ENCODE results near the gene TANGO2.

- no peak for TF ChIP-seq CTCF (IDR thresholded peaks at IDR 0.05)
- no peak for TF ChIP-seq POLR2A (IDR thresholded peaks at IDR 0.05)
Observed at GRCh38 chr22:20107951-20108756, 87.2 kb downstream of the TANGO2 start.

Data from body of pancreas (tissue), 4 donors.